Loucy (cell line): ENCODE measurements around the gene DGUOK.

ENCODE experiments used
- CTCF ChIP-seq: fragments of 200-600 bp; sonication (generic); conservative IDR thresholded peaks from 2 replicates; pipeline ENCODE4 v1.5.1; 2014; ENCODE audit warnings: mild to moderate bottlenecking, antibody characterized with exemption, low read length
- EZH2phosphoT487 ChIP-seq: fragments of 200-600 bp; IDR thresholded peaks from 2 replicates; pipeline ENCODE4 v1.6.1; 2018; ENCODE audit warnings: antibody characterized with exemption, mild to moderate bottlenecking, moderate library complexity, borderline replicate concordance

- TF ChIP-seq CTCF (no peak), EZH2phosphoT487 (no peak)
Measured at GRCh38 chr2:73928963-73929347, 2.3 kb downstream of the DGUOK start.
